GM19397 (cell line): Measurements from ENCODE around the gene SRRM5.

ENCODE experiments used
- ATAC-seq: cut with Tn5 transposase; IDR thresholded peaks from one replicate; pipeline ENCODE4 v1.9.1; 2021; ENCODE audit warnings: mild to moderate bottlenecking, moderate library complexity; ENCODE audit not compliant: unreplicated experiment

Gene SRRM5

DNA sequence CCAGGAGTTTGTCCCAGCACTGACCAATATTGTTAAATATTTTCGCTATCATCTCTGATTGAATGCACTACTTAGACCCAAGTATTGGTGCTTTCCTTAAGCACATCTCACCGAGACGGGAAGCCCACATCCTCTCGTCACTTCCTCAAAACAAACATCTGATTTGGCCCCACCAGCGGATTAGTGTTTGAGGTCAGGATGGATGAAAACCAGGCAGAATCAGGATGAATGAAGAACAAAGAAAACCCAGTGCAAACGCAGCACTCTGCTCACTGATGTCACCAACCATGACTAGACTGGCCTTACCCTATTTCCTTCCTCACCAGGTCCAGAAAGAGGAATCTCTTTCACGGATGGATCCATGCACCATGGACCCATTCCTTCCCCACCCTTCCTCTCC, 52.1 kb downstream of the SRRM5 start:
- no peak for ATAC-seq
